Gastrocnemius medialis (tissue), 4 donors: ENCODE data around the gene TMPO. TPM values are rescaled to one million over a fixed set of nuclear protein-coding genes. Genes with fewer than 3 reads are reported as not detected.

Source experiments
- ATAC-seq, 2 donors: fragments of 150-250 bp; one replicate each; pipeline ENCODE4 v1.9.1; 2016
- DNase-seq, 2 donors: peaks; one replicate each; pipeline ENCODE4 v3.0.0-alpha.2; 2019
- H3K27ac ChIP-seq, 4 donors: fragments of 200-600 bp; sonication (generic); 1 replicate in 1 of 4; 2 replicates in 3 of 4; pipeline ENCODE4 v1.5.1; 2016 to 2018; ENCODE audit warnings: mild to moderate bottlenecking in 2 of 4, moderate library complexity in 1 of 4
- H3K27me3 ChIP-seq, 3 donors: fragments of 200-600 bp; sonication (generic) in 2 of 3; 1 replicate in 1 of 3; 2 replicates in 2 of 3; pipeline versions ENCODE4 v1.5.1 to v1.6.0; 2016 to 2019; ENCODE audit warnings: mild to moderate bottlenecking in 1 of 3, moderate library complexity in 1 of 3
- H3K36me3 ChIP-seq, 2 donors: fragments of 200-600 bp; sonication (generic) in 1 of 2; one replicate each; pipeline ENCODE4 v1.5.1; 2017 to 2018
- H3K4me1 ChIP-seq, 2 donors: fragments of 200-600 bp; sonication (generic) in 1 of 2; one replicate each; pipeline ENCODE4 v1.5.1; 2016 to 2017; ENCODE audit warnings: mild to moderate bottlenecking in 2 of 2
- H3K4me3 ChIP-seq, 4 donors: fragments of 200-600 bp; sonication (generic) in 3 of 4; 1 replicate in 1 of 4; 2 replicates in 3 of 4; pipeline ENCODE4 v1.5.1; 2016 to 2019; ENCODE audit warnings: mild to moderate bottlenecking in 2 of 4
- H3K9me3 ChIP-seq, 3 donors: fragments of 200-600 bp; sonication (generic) in 2 of 3; 1 replicate in 1 of 3; 2 replicates in 2 of 3; pipeline ENCODE4 v1.5.1; 2016 to 2019
- CTCF ChIP-seq, 5 experiments: fragments of 450-650 bp in 3 of 5; fragments of 200-600 bp in 2 of 5; sonication (generic) in 2 of 5; IDR thresholded peaks in 4 of 5; conservative IDR thresholded peaks in 1 of 5; 1 replicate in 4 of 5; 2 replicates in 1 of 5; pipeline ENCODE4 v1.5.1; 2016 to 2019; ENCODE audit warnings: antibody characterized with exemption in 5 of 5, mild to moderate bottlenecking in 3 of 5, moderate library complexity in 3 of 5
- POLR2A ChIP-seq, 2 donors: fragments of 450-650 bp; IDR thresholded peaks; one replicate each; pipeline ENCODE4 v1.6.1; 2017; ENCODE audit warnings: antibody characterized with exemption in 2 of 2, mild to moderate bottlenecking in 2 of 2, moderate library complexity in 2 of 2
- in situ Hi-C, 4 donors: fragments of 200-750 bp; cut with MboI; loops; one replicate each; pipeline versions ENCODE4 v1.15.0 to v1.8.0; 2017; ENCODE audit warnings: low sequenced_read_pairs in 4 of 4
- intact Hi-C: fragments of 100-400 bp; cut with DNase I; formaldehyde crosslinking; loops from one replicate; pipeline ENCODE4 v1.15.1; 2023; ENCODE audit warnings: low total_unique reads
- total RNA-seq, 4 donors: library from RNA; depleted of rRNA; stranded (reverse); fragments of >200 nt; gene quantifications; one replicate each; pipeline versions ENCODE4 v1.1.0 to v1.2.3, GENCODE V29; 2016

The TMPO gene
- total RNA-seq, 4 donors from 2014 or later = 12.2 to 16.5 (median 14.2) TPM

DNA sequence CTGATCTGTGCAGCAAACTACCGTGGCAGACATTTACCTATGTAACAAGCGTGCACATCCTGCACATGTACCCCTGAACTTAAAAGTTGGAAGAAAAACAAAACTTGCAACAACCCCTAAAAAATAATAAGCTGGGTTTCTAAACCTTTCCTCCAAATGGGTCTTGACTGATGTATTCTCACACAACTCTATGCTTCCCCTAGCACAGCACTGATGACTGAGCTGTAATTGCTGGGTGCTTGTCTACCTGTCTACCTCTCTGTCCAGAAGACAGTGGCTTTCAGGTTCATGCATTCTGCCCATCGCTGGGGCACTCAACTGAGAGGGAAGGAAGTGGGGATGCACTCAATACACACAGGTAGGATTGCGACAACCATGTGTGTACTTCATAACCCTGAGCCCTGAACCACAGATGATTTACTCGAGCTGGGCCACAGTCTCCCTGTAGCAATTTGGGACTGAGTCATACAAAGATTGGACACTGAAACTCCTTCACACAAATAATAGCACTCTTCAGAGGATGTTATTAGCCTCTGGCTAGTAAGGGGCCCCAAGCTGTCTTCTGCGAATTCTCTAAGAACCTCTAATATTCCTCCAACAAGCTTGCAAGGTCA is 44.8 kb upstream of the TMPO start:
- ATAC-seq (no peak), DNase-seq (no peak)
- in situ Hi-C loops = no loop called here
- no peaks in the 10 kb centered on the region for H3K27me3 ChIP-seq
- H3K27ac ChIP-seq = no peak overlapping the region
- H3K9me3 ChIP-seq = no peaks in the 10 kb centered on the region
- no peaks in the 10 kb centered on the region for H3K36me3 ChIP-seq
- no peak for TF ChIP-seq CTCF (IDR thresholded peaks at IDR 0.05 in 4 of 5, conservative IDR thresholded peaks at IDR 0.05 in 1 of 5)
- no peak for TF ChIP-seq POLR2A (IDR thresholded peaks at IDR 0.05)
- peaks cover 0 to 5% of the 10 kb centered on the region in 2 donors for H3K4me1 ChIP-seq
- H3K4me3 ChIP-seq = no peak overlapping the region
- intact Hi-C loops = no loop called here

DNA sequence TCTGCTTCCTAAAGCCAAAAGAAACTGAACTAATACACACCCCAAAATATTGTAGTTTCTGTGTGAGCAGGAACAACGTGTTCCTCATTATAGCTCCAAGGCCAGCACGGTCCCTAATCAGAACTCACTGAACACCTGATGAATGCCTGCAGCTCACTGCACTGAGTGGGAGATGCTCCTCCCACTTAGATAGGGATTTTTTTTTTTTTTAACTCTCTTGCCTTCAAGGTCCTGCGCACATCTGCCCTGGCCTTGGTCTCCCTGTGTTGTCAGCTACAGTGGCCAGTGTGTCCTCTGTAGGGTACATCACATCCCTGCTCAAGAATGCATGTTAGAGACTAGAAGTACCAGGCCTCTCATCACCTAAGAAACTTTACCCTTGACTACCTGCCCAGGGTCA is 44.3 kb upstream of the TMPO start:
- intact Hi-C loops (no loop called here), in situ Hi-C loops (no loop called here)
- no peaks in the 10 kb centered on the region for H3K36me3 ChIP-seq
- H3K27me3 ChIP-seq = no peaks in the 10 kb centered on the region
- no peak overlapping the region for H3K27ac ChIP-seq
- H3K4me1 ChIP-seq = peaks cover 0 to 2% of the 10 kb centered on the region in 2 donors
- no peak overlapping the region for H3K4me3 ChIP-seq
- no peak for DNase-seq
- no peak for ATAC-seq
- TF ChIP-seq POLR2A (IDR thresholded peaks at IDR 0.05) (no peak), CTCF (IDR thresholded peaks at IDR 0.05 in 4 of 5, conservative IDR thresholded peaks at IDR 0.05 in 1 of 5) (no peak)
- no peaks in the 10 kb centered on the region for H3K9me3 ChIP-seq

DNA sequence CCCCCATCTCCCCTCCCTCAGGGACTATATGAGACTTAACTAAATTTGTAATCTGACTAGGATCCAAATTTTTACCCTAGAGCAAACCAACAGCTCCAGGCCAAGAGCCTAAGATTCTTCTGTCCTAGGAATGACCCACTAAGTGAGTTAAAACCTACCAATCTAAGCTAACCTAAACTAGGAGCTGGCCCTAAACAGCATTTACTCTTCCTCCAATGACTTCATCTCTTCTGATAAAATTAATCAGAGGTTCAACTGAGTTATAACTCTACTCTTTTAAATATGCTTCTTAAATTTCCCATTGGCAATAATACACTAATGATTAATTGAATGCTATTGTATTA is 39.9 kb upstream of the TMPO start:
- H3K9me3 ChIP-seq = no peaks in the 10 kb centered on the region
- no peaks in the 10 kb centered on the region for H3K36me3 ChIP-seq
- TF ChIP-seq POLR2A (IDR thresholded peaks at IDR 0.05) = no peak
- TF ChIP-seq CTCF (IDR thresholded peaks at IDR 0.05 in 4 of 5, conservative IDR thresholded peaks at IDR 0.05 in 1 of 5) = no peak
- no peaks in the 10 kb centered on the region for H3K27me3 ChIP-seq
- ATAC-seq (peak in 1 of 2 donors; percentile 39), DNase-seq (no peak)
- H3K4me3 ChIP-seq = no peak overlapping the region
- H3K27ac ChIP-seq = no peak overlapping the region
- in situ Hi-C loops = no loop called here
- intact Hi-C loops = no loop called here
- H3K4me1 ChIP-seq = no peaks in the 10 kb centered on the region

GRCh38 chr12:98478606-98479005 is 36.8 kb upstream of the TMPO start:
- intact Hi-C loops = no loop called here

More at GRCh38 chr12:98478606-98479005, 36.8 kb upstream of the TMPO start:
- H3K27ac ChIP-seq = no peak overlapping the region
- ATAC-seq (no peak), DNase-seq (no peak)
- H3K9me3 ChIP-seq = no peaks in the 10 kb centered on the region
- no peaks in the 10 kb centered on the region for H3K36me3 ChIP-seq
- H3K27me3 ChIP-seq = no peaks in the 10 kb centered on the region
- H3K4me3 ChIP-seq = no peak overlapping the region
- TF ChIP-seq CTCF (IDR thresholded peaks at IDR 0.05 in 4 of 5, conservative IDR thresholded peaks at IDR 0.05 in 1 of 5) = no peak
- TF ChIP-seq POLR2A (IDR thresholded peaks at IDR 0.05) = no peak
- in situ Hi-C loops = no loop called here
- H3K4me1 ChIP-seq = no peaks in the 10 kb centered on the region
